ENCODE measurements around the gene VANGL1. TPM values are rescaled to one million over a fixed set of nuclear protein-coding genes. Genes with fewer than 3 reads are reported as not detected.

Gene VANGL1
- total RNA-seq, 1 donor from 2014 or later: 16.0 TPM

DNA sequence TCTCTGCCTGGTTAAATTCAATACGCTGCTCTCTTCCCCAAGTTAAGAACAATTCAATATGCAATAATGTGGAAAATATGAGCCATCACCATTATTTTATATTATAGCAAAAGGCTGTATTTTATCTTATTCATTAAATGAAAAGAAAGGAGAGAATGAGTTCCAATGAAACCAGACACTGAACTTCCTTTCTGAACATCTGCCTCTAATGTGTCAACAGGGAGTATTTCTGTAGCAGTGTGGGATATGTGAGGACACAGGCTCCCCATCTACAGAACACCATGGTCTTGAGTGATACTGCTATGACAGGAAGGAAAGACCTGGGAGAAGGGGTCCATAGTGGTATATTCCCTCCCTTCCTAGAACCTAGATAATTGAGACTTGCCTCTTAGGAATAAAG is 80.5 kb downstream of the VANGL1 start:
- Mint-ChIP-seq H3K36me3 (no peaks in the 10 kb centered on the region), H3K4me3 (no peak overlapping the region), H3K9me3 (no peaks in the 10 kb centered on the region), H3K27me3 (ENCODE audit: low read depth) (no peaks in the 10 kb centered on the region), H3K4me1 (peaks cover 19% of the 10 kb centered on the region), H3K27ac (no peak overlapping the region)
- DNase-seq (ENCODE audit: low spot score in 2 of 2, unreplicated experiment in 2 of 2): no peak
- TF ChIP-seq, protein P1, sequence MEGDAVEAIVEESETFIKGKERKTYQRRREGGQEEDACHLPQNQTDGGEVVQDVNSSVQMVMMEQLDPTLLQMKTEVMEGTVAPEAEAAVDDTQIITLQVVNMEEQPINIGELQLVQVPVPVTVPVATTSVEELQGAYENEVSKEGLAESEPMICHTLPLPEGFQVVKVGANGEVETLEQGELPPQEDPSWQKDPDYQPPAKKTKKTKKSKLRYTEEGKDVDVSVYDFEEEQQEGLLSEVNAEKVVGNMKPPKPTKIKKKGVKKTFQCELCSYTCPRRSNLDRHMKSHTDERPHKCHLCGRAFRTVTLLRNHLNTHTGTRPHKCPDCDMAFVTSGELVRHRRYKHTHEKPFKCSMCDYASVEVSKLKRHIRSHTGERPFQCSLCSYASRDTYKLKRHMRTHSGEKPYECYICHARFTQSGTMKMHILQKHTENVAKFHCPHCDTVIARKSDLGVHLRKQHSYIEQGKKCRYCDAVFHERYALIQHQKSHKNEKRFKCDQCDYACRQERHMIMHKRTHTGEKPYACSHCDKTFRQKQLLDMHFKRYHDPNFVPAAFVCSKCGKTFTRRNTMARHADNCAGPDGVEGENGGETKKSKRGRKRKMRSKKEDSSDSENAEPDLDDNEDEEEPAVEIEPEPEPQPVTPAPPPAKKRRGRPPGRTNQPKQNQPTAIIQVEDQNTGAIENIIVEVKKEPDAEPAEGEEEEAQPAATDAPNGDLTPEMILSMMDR (IDR thresholded peaks at IDR 0.05; ENCODE audit: unreplicated experiment): no peak

DNA sequence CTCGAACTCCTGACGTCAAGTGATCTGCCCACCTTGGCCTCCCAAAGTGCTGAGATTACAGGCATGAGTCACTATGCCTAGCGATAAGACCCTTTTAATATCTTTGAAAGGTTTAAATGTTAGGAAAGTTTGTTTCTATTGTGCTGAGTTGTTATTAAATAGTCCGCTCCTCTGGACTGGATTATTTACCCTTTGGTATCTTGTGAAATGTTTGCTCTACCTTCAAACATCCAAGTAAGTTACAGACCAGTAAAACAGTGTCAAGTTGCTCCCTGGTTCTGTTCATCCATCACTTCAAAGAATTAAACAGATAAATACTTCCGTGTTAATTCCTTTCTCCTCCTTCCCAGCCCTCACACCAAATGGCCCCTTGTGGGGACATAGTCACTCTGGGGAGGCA is 82.0 kb downstream of the VANGL1 start:
- no peak overlapping the region for H3K4me3 Mint-ChIP-seq
- H3K4me1 Mint-ChIP-seq: peaks cover 17% of the 10 kb centered on the region
- no peak for DNase-seq (ENCODE audit: low spot score in 2 of 2, unreplicated experiment in 2 of 2)
- H3K27me3 Mint-ChIP-seq (ENCODE audit: low read depth): no peaks in the 10 kb centered on the region
- H3K27ac Mint-ChIP-seq: no peak overlapping the region
- H3K9me3 Mint-ChIP-seq: no peaks in the 10 kb centered on the region
- no peaks in the 10 kb centered on the region for H3K36me3 Mint-ChIP-seq
- TF ChIP-seq, protein P1 (IDR thresholded peaks at IDR 0.05; ENCODE audit: unreplicated experiment): no peak

GRCh38 chr1:115725600-115725999 is 83.8 kb downstream of the VANGL1 start:
- Mint-ChIP-seq H3K4me1 (peaks cover 17% of the 10 kb centered on the region), H3K9me3 (no peaks in the 10 kb centered on the region), H3K36me3 (no peaks in the 10 kb centered on the region), H3K27me3 (ENCODE audit: low read depth) (no peaks in the 10 kb centered on the region), H3K27ac (no peak overlapping the region), H3K4me3 (no peak overlapping the region)
- DNase-seq (ENCODE audit: low spot score in 2 of 2, unreplicated experiment in 2 of 2): no peak
- TF ChIP-seq, protein P1 (IDR thresholded peaks at IDR 0.05; ENCODE audit: unreplicated experiment): no peak

GRCh38 chr1:115726161-115726560 is 84.4 kb downstream of the VANGL1 start:
- no peaks in the 10 kb centered on the region for H3K27me3 Mint-ChIP-seq (ENCODE audit: low read depth)
- no peak overlapping the region for H3K4me3 Mint-ChIP-seq
- no peak for DNase-seq (ENCODE audit: low spot score in 2 of 2, unreplicated experiment in 2 of 2)
- peak overlapping the region; percentile 3 for H3K27ac Mint-ChIP-seq
- TF ChIP-seq, protein P1 (IDR thresholded peaks at IDR 0.05; ENCODE audit: unreplicated experiment): no peak
- peaks cover 17% of the 10 kb centered on the region for H3K4me1 Mint-ChIP-seq
- H3K36me3 Mint-ChIP-seq: no peaks in the 10 kb centered on the region
- H3K9me3 Mint-ChIP-seq: no peaks in the 10 kb centered on the region

- Mint-ChIP-seq H3K36me3 (no peaks in the 10 kb centered on the region), H3K27me3 (ENCODE audit: low read depth) (no peaks in the 10 kb centered on the region), H3K27ac (no peak overlapping the region), H3K4me3 (no peak overlapping the region), H3K4me1 (peaks cover 17% of the 10 kb centered on the region), H3K9me3 (no peaks in the 10 kb centered on the region)
- TF ChIP-seq, protein P1 (IDR thresholded peaks at IDR 0.05; ENCODE audit: unreplicated experiment): no peak
- no peak for DNase-seq (ENCODE audit: low spot score in 2 of 2, unreplicated experiment in 2 of 2)
These were observed 84.8 kb downstream of the VANGL1 start for GRCh38 chr1:115726570-115726969.

GRCh38 chr1:115727706-115728249 is 86.0 kb downstream of the VANGL1 start:
- no peak overlapping the region for H3K4me3 Mint-ChIP-seq

More at GRCh38 chr1:115727706-115728249, 86.0 kb downstream of the VANGL1 start:
- Mint-ChIP-seq H3K27me3 (ENCODE audit: low read depth) (no peaks in the 10 kb centered on the region), H3K27ac (peak overlapping the region; percentile 86), H3K36me3 (no peaks in the 10 kb centered on the region), H3K4me1 (peaks cover 17% of the 10 kb centered on the region), H3K9me3 (no peaks in the 10 kb centered on the region)
- DNase-seq (ENCODE audit: low spot score in 2 of 2, unreplicated experiment in 2 of 2): no peak
- TF ChIP-seq, protein P1 (IDR thresholded peaks at IDR 0.05; ENCODE audit: unreplicated experiment): no peak

Data from mesothelial cell of epicardium (in vitro differentiated cells).